Testis (tissue), 2 donors: ENCODE data around the gene NRXN3.

Experiments used
- CTCF ChIP-seq, 3 experiments: fragments of 450-650 bp in 2 of 3; fragments of 200-600 bp in 1 of 3; sonication (generic) in 1 of 3; IDR thresholded peaks; one replicate each; pipeline ENCODE4 v1.5.1; 2016 to 2019; ENCODE audit warnings: antibody characterized with exemption in 3 of 3, mild to moderate bottlenecking in 2 of 3, moderate library complexity in 1 of 3
- POLR2A ChIP-seq: fragments of 450-650 bp; IDR thresholded peaks from one replicate; pipeline ENCODE4 v1.6.1; 2017; ENCODE audit warnings: antibody characterized with exemption, mild to moderate bottlenecking, moderate library complexity

- no peak for TF ChIP-seq CTCF (IDR thresholded peaks at IDR 0.05)
- TF ChIP-seq POLR2A, result no peak
Observed at GRCh38 chr14:78725086-78725485, 554.9 kb downstream of the NRXN3 start.
